Upper lobe of left lung (tissue), 4 donors: ENCODE results near the gene TRA2A.

Source experiments
- CTCF ChIP-seq, 6 experiments: fragments of 450-650 bp in 4 of 6; fragments of 200-600 bp in 2 of 6; sonication (generic) in 2 of 6; IDR thresholded peaks; one replicate each; pipeline ENCODE4 v1.5.1; 2016 to 2019; ENCODE audit warnings: antibody characterized with exemption in 6 of 6
- POLR2A ChIP-seq, 4 donors: fragments of 450-650 bp; IDR thresholded peaks; one replicate each; pipeline ENCODE4 v1.5.1; 2016 to 2017; ENCODE audit warnings: antibody characterized with exemption in 4 of 4, mild to moderate bottlenecking in 2 of 4
- POLR2AphosphoS5 ChIP-seq, 2 donors: sonication (generic); formaldehyde crosslinking; IDR thresholded peaks; one replicate each; pipeline ENCODE4 v1.5.1; 2017; ENCODE audit warnings: antibody characterized with exemption in 2 of 2

GRCh38 chr7:23454881-23455526, 76.8 kb downstream of the TRA2A start:
- no peak for TF ChIP-seq CTCF (IDR thresholded peaks at IDR 0.05)
- no peak for TF ChIP-seq POLR2A (IDR thresholded peaks at IDR 0.05)
- no peak for TF ChIP-seq POLR2AphosphoS5 (IDR thresholded peaks at IDR 0.05)
